Upper lobe of right lung (tissue), 1 donor: ENCODE data around the gene CCT6B. TPM values are rescaled to one million over a fixed set of nuclear protein-coding genes. Genes with fewer than 3 reads are reported as not detected.

Experiments used
- ATAC-seq: fragments of 200-7000 bp; cut with Tn5 transposase; one replicate; pipeline ENCODE4 v1.9.1; 2020; ENCODE audit warnings: mild to moderate bottlenecking, moderate library complexity
- DNase-seq: peaks from one replicate; pipeline ENCODE4 v3.0.0-alpha.2; 2020
- H3K27ac ChIP-seq: fragments of 200-600 bp; one replicate; pipeline ENCODE4 v1.8.0; 2022
- H3K27me3 ChIP-seq: fragments of 200-600 bp; one replicate; pipeline ENCODE4 v1.8.0; 2022; ENCODE audit warnings: mild to moderate bottlenecking
- H3K36me3 ChIP-seq: fragments of 200-600 bp; one replicate; pipeline ENCODE4 v1.8.0; 2022
- H3K4me1 ChIP-seq: fragments of 200-600 bp; one replicate; pipeline ENCODE4 v1.8.0; 2022
- H3K4me3 ChIP-seq: fragments of 200-600 bp; one replicate; pipeline ENCODE4 v1.8.0; 2022; ENCODE audit warnings: mild to moderate bottlenecking
- H3K9me3 ChIP-seq: fragments of 200-600 bp; one replicate; pipeline ENCODE4 v1.8.0; 2022
- CTCF ChIP-seq: fragments of 200-600 bp; IDR thresholded peaks from one replicate; pipeline ENCODE4 v1.8.0; 2022; ENCODE audit warnings: antibody characterized with exemption
- intact Hi-C: fragments of 100-400 bp; cut with DNase I; formaldehyde crosslinking; loops from one replicate; pipeline ENCODE4 v1.11.0; 2022
- total RNA-seq: library from RNA; stranded (reverse); fragmentation: NEBNext Ultra II Directional; extraction: Animal tissue kit (Norgen Biotek cat#: 25700); gene quantifications from one replicate; pipeline ENCODE4 v1.2.1, GENCODE V29; 2021
- donor health status: DM: no; HTN: yes; CAD: no; lungs with severe emphysema.

The CCT6B gene
- total RNA-seq, 1 donor from 2014 or later = 1.7 TPM

- DNase-seq = no peak
- Histone ChIP-seq H3K4me3 (no peak overlapping the region), H3K4me1 (no peaks in the 10 kb centered on the region), H3K9me3 (no peaks in the 10 kb centered on the region), H3K27ac (no peak overlapping the region), H3K27me3 (no peaks in the 10 kb centered on the region), H3K36me3 (no peaks in the 10 kb centered on the region)
- intact Hi-C loops = no loop called here
- TF ChIP-seq CTCF = no peak
- no peak for ATAC-seq
Observed at GRCh38 chr17:34930283-34930682, 31.0 kb downstream of the CCT6B start.

GRCh38 chr17:34926661-34927060, 34.6 kb downstream of the CCT6B start:
- Histone ChIP-seq H3K27ac (no peak overlapping the region), H3K4me1 (no peaks in the 10 kb centered on the region), H3K4me3 (no peak overlapping the region), H3K9me3 (no peaks in the 10 kb centered on the region), H3K36me3 (no peaks in the 10 kb centered on the region), H3K27me3 (no peaks in the 10 kb centered on the region)
- no peak for TF ChIP-seq CTCF
- ATAC-seq = no peak
- intact Hi-C loops = no loop called here
- DNase-seq = no peak

- no peak for TF ChIP-seq CTCF
- DNase-seq (no peak), ATAC-seq (no peak)
- Histone ChIP-seq H3K27ac (no peak overlapping the region), H3K9me3 (no peaks in the 10 kb centered on the region), H3K27me3 (no peaks in the 10 kb centered on the region), H3K4me1 (no peaks in the 10 kb centered on the region), H3K4me3 (no peak overlapping the region), H3K36me3 (no peaks in the 10 kb centered on the region)
- intact Hi-C loops = no loop called here
Observed at GRCh38 chr17:34920676-34921075, 40.6 kb downstream of the CCT6B start.

- intact Hi-C loops = no loop called here
- TF ChIP-seq CTCF = no peak
- no peak overlapping the region for H3K27ac ChIP-seq
- no peaks in the 10 kb centered on the region for H3K4me1 ChIP-seq
- ATAC-seq (no peak), DNase-seq (no peak)
- H3K27me3 ChIP-seq = no peaks in the 10 kb centered on the region
- H3K4me3 ChIP-seq = no peak overlapping the region
- no peaks in the 10 kb centered on the region for H3K36me3 ChIP-seq
- no peaks in the 10 kb centered on the region for H3K9me3 ChIP-seq
Observed at GRCh38 chr17:34917381-34917780, 43.9 kb downstream of the CCT6B start.

- DNase-seq (no peak), ATAC-seq (no peak)
- no peak overlapping the region for H3K27ac ChIP-seq
- no peaks in the 10 kb centered on the region for H3K4me1 ChIP-seq
- no peaks in the 10 kb centered on the region for H3K36me3 ChIP-seq
- TF ChIP-seq CTCF = no peak
- H3K4me3 ChIP-seq = no peak overlapping the region
- intact Hi-C loops = no loop called here
- no peaks in the 10 kb centered on the region for H3K27me3 ChIP-seq
- H3K9me3 ChIP-seq = no peaks in the 10 kb centered on the region
Observed at GRCh38 chr17:34916120-34916519, 45.1 kb downstream of the CCT6B start.

- Histone ChIP-seq H3K27ac (no peak overlapping the region), H3K36me3 (no peaks in the 10 kb centered on the region), H3K4me3 (no peak overlapping the region), H3K9me3 (no peaks in the 10 kb centered on the region), H3K27me3 (no peaks in the 10 kb centered on the region), H3K4me1 (no peaks in the 10 kb centered on the region)
- no peak for DNase-seq
- ATAC-seq = no peak
- intact Hi-C loops = no loop called here
- no peak for TF ChIP-seq CTCF
Observed at GRCh38 chr17:34913001-34913400, 48.3 kb downstream of the CCT6B start.
